Retina (tissue), 1 donor: Measurements from ENCODE around the gene CNTNAP2.
"Not testable (repeated sequence)": the region's sequence is repeated elsewhere in the genome, so short reads cannot be mapped to it uniquely, and the experiment has no call there.

Experiments used
- DNase-seq: peaks from one replicate; pipeline ENCODE4 v3.0.0-alpha.2; 2016

CNTNAP2 gene

DNA sequence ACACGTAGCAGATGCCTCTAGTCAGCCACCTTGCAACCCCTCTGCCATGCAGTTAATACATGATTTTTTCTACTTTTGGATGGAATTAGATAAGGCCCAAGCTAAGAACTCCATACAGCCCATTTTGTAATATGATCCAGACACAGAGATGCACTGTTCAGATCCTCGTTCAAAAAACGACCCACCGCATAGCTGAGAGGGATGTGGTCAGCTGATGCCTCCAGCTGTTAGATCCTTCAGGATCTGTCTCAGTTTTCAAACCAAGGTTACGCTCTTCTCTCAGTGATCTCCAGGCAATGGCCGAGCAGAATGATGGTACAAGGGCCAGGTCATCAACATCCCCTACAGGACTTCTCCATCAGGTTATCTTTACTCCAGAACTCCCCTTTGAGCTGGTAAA, 1592.3 kb downstream of the CNTNAP2 start:
- no peak for DNase-seq

DNA sequence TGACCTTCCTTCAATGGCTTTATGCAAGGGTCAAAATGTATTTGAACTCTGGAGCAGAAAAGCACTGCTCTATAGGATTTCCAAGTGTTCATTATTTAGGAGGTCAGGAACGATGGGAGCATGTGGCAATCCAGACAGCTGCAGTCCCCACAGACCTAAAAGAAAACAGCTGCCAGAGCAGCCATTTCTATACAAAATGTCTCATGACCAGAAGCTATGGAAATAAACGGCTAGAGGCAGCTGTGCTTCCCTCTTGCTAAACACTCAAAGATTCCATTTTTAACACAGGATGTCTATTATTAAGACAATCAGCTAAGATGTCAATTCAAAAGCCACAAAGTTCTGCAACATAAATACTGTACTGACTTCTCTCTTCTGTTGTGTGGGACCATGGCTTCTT, 1594.8 kb downstream of the CNTNAP2 start:
- DNase-seq: no peak

GRCh38 chr7:147721962-147722830, 1605.6 kb downstream of the CNTNAP2 start:
- no peak for DNase-seq

GRCh38 chr7:147723536-147723935, 1606.9 kb downstream of the CNTNAP2 start:
- no peak for DNase-seq

DNA sequence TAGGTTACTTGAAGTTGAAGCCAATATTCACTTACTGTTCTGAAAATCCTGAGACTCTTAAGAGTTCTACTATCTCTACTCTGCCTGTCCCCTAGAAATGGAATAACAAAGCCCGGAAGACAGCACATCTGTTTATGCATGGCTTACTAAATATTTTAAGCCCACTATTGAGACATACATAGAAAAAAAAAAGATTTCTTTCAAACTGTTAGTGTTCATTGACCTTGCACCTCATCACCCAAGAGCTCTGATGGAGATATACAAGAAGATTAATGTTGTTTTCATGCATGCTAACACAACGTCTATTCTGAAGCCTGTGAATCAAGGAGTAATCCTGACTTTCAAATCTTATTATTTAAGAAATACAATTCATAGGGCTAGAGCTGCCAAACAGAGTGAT, 1614.7 kb downstream of the CNTNAP2 start:
- no peak for DNase-seq

- DNase-seq: not testable (repeated sequence)
Observed at GRCh38 chr7:147737559-147738214, 1621.1 kb downstream of the CNTNAP2 start.

DNA sequence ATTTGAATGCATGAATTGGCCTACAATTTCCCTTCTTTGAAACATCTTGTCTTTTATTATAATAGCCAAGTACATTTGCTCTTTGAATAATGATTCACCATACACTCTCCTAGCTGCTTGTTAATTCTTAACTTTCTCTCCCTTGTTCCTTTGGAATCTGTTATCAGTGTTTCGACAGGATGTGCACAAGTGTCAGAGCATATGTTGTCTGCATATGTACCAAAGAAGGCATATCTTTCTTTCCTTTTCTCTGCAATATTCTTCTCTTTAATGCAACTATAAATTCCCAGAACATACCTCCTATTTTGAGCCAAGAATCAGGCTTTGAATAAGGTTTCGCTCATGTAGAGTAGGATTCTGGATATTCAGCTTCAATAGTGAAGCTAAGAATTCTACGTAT, 1625.7 kb downstream of the CNTNAP2 start:
- DNase-seq: no peak

GRCh38 chr7:147756300-147756699, 1639.7 kb downstream of the CNTNAP2 start:
- no peak for DNase-seq

DNA sequence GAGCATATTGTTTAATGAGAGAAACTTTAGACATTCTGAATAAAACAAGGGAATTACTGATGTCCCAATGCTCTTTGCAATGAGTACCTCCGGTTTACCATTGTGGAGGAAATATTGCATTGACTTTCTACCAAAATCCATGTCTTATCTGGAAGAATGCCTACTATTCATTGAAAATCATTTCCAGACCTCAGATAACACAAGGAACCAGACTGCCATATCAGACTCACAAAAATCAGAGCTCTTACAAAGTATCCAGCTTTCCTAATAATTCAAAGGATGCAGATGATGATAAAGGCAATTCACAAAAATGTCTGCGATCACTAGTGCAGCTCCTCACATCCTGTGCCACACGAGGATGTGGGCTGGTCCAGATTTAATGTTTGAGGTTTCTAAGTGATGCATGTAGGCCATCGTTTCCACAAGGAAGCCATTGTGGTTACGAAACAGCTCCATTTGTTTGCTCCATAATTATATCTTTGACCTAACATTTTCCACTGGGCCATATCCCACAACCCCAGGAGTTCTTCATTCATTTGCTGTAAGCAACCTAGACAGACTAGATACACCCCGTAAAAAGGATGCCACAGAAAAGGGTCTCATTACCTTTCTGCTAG, 1642.8 kb downstream of the CNTNAP2 start:
- no peak for DNase-seq

DNA sequence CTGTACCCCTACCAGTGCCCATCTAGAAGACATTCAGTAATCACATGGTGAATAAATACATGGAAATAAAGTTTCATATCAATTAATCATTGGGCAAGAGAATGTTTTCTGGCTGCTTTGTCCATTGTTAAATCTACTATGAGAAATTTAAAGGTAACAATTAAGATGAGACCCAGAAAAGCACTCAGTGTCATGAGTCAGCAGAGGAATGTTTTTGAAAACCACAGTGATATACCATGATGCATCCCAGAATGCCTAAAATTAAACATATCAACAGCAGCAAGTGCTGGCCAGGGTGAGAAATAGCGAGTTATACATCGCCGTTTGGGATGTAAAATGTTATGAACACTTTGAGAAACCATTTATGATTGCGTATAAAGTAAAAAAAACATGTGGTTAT, 1648.7 kb downstream of the CNTNAP2 start:
- DNase-seq: no peak

DNA sequence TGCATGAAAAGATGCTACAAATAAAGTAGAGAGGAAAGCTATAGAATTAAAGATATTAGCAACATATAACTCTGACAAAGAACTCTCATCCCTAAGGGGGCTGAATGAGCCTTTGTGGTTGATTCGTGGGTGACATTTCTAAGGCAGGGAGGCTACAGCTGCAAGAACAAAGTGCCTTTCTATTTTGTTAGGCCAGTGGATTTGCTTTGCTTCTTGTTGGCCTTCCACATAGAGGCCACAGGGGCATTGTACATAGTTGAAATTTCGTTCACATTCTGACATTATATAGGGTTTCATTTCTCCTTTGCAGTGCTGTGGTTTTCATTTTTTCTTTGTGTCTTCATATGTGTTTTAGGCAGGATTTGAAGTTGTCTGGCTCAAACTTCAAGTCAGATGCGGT, 1654.7 kb downstream of the CNTNAP2 start:
- no peak for DNase-seq

DNA sequence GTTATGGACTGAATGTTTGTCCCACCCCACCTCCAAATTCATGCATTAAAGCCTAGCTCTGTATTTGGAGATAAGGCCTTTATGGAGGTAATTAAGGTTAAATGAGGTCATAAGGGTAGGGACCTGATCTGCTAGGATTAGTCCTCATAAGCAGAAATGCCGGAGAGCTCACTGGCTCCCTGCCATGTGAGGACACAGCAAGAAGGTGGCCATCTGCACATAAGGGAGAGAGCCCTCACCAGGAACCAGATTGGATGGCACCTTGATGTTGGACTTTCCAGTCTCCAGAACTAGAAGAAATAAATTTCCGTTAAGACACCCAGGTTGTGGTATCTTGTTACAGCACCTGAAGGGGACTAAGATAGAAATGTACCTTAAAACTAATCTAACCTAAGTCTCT, 1657.9 kb downstream of the CNTNAP2 start:
- no peak for DNase-seq

- no peak for DNase-seq
Observed at GRCh38 chr7:147775516-147776284, 1659.1 kb downstream of the CNTNAP2 start.

- DNase-seq: no peak
Observed at GRCh38 chr7:147777309-147777708, 1660.7 kb downstream of the CNTNAP2 start.

GRCh38 chr7:147779949-147780348, 1663.3 kb downstream of the CNTNAP2 start:
- DNase-seq: no peak

DNA sequence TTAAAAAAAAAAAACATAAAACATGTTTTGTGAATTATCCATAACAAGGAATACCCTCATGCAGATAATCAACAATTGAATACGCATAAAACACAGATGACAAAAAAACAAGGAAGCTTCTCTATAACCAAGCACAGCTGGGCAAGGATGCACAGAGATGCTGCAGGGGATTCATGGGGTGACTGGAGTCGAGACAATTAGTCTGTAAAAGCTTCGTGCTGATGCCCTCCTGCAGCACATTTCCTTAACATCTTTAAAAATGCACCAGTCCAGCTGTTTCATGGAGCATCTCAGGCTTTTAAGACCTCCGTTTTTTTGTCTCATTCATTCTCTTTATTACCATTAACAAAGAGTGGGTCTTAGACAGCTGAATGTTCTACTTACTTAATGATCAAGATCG, 1680.0 kb downstream of the CNTNAP2 start:
- DNase-seq: peak; percentile 31

GRCh38 chr7:147798001-147798400, 1681.4 kb downstream of the CNTNAP2 start:
- DNase-seq: no peak

GRCh38 chr7:147801762-147802161, 1685.2 kb downstream of the CNTNAP2 start:
- not testable (repeated sequence) for DNase-seq

GRCh38 chr7:147803151-147803550, 1686.5 kb downstream of the CNTNAP2 start:
- no peak for DNase-seq

DNA sequence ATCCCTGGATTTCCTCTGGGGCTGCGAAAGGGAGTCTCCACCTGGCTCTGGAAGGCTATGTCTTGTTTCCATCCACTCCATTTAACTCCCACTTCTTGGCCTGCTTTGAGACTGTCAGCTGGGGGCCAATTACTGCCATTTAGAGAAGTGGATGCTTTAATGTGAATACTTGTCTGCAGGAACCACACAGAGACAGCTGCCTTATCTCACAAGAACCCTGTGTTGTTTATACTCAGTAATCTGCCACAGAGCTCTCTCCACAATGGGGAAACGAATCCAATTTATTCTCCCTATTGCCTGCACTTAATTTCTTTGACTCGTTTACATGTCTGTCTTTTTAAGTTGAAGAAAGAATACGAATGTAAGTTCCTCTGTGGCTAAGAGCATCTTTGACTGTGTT, 1687.0 kb downstream of the CNTNAP2 start:
- DNase-seq: peak; percentile 44

DNA sequence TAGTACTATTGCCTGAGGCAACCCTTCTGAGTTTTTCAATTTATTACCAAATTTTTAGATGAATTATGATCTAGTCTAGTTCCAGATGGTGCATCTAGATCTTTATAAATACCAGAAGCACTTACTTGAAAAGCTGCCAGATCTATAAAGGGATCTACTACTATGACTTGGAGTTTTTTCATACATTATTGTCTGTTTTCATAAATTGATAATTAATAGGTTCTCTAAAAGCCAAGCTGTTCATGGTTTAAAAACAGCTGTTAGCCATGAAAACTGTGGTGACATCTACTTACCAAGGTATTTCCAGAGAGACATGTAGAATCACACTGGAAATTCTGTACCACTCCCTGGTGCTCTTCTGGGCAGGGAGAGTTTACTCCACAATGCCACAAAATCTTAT, 1687.4 kb downstream of the CNTNAP2 start:
- no peak for DNase-seq

GRCh38 chr7:147805996-147806576, 1689.5 kb downstream of the CNTNAP2 start:
- DNase-seq: no peak

- DNase-seq: no peak
Observed at GRCh38 chr7:147809786-147810185, 1693.2 kb downstream of the CNTNAP2 start.
